ENCODE measurements around the gene HOXC9.

The HOXC9 gene

GRCh38 chr12:53969588-53970259 is 30.2 kb upstream of the HOXC9 start:
- no peaks in the 10 kb centered on the region for H3K9me3 ChIP-seq (ENCODE audit: insufficient read depth, low read length)
- no peaks in the 10 kb centered on the region for H3K79me2 ChIP-seq (ENCODE audit: insufficient read depth, low read length)
- H3K27ac ChIP-seq (ENCODE audit: low read depth, low read length): no peak overlapping the region
- no peak overlapping the region for H3K9ac ChIP-seq (ENCODE audit: low read length)
- H3K27me3 ChIP-seq (ENCODE audit: low read length): 0 out of 2 replicates have a peak, but pooled peaks cover 4% of the 10 kb centered on the region
- no peaks in the 10 kb centered on the region for H3K36me3 ChIP-seq (ENCODE audit: low read length)
- TF ChIP-seq EZH2phosphoT487 (conservative IDR thresholded peaks at IDR 0.05; ENCODE audit: low read length): no peak
- TF ChIP-seq CTCF (IDR thresholded peaks at IDR 0.05; ENCODE audit: insufficient read depth, low read length, poor library complexity, severe bottlenecking): no peak
- no peak overlapping the region for H3K4me2 ChIP-seq (ENCODE audit: low read depth, low read length, poor library complexity, severe bottlenecking)
- H4K20me1 ChIP-seq (ENCODE audit: low read depth, low read length): no peaks in the 10 kb centered on the region
- no peaks in the 10 kb centered on the region for H3F3A ChIP-seq (ENCODE audit: insufficient read depth)
- H2AFZ ChIP-seq (ENCODE audit: low read depth, low read length, severe bottlenecking): no peak overlapping the region
- no peak overlapping the region for H3K4me3 ChIP-seq (ENCODE audit: insufficient read depth, low read length, poor library complexity, severe bottlenecking)
- H3K9me2 ChIP-seq (replicated peaks; ENCODE audit: insufficient read depth, low read length): no peaks in the 10 kb centered on the region

- H3K4me2 ChIP-seq (ENCODE audit: low read depth, low read length, poor library complexity, severe bottlenecking): no peak overlapping the region
- H3K27ac ChIP-seq (ENCODE audit: low read depth, low read length): no peak overlapping the region
- H3F3A ChIP-seq (ENCODE audit: insufficient read depth): no peaks in the 10 kb centered on the region
- no peaks in the 10 kb centered on the region for H3K79me2 ChIP-seq (ENCODE audit: insufficient read depth, low read length)
- H3K9ac ChIP-seq (ENCODE audit: low read length): no peak overlapping the region
- no peaks in the 10 kb centered on the region for H3K9me2 ChIP-seq (replicated peaks; ENCODE audit: insufficient read depth, low read length)
- no peaks in the 10 kb centered on the region for H4K20me1 ChIP-seq (ENCODE audit: low read depth, low read length)
- no peak overlapping the region for H2AFZ ChIP-seq (ENCODE audit: low read depth, low read length, severe bottlenecking)
- TF ChIP-seq EZH2phosphoT487 (conservative IDR thresholded peaks at IDR 0.05; ENCODE audit: low read length) (no peak), CTCF (IDR thresholded peaks at IDR 0.05; ENCODE audit: insufficient read depth, low read length, poor library complexity, severe bottlenecking) (no peak)
- no peaks in the 10 kb centered on the region for H3K36me3 ChIP-seq (ENCODE audit: low read length)
- H3K9me3 ChIP-seq (ENCODE audit: insufficient read depth, low read length): no peaks in the 10 kb centered on the region
- H3K4me3 ChIP-seq (ENCODE audit: insufficient read depth, low read length, poor library complexity, severe bottlenecking): no peak overlapping the region
- no peaks in the 10 kb centered on the region for H3K27me3 ChIP-seq (ENCODE audit: low read length)
These were observed 29.5 kb upstream of the HOXC9 start for GRCh38 chr12:53970451-53970850.

- Histone ChIP-seq H3K9ac (ENCODE audit: low read length) (no peak overlapping the region), H3K27me3 (ENCODE audit: low read length) (no peaks in the 10 kb centered on the region), H3K9me2 (replicated peaks; ENCODE audit: insufficient read depth, low read length) (no peaks in the 10 kb centered on the region), H3K36me3 (ENCODE audit: low read length) (no peaks in the 10 kb centered on the region), H4K20me1 (ENCODE audit: low read depth, low read length) (no peaks in the 10 kb centered on the region), H3K27ac (ENCODE audit: low read depth, low read length) (no peak overlapping the region), H3K79me2 (ENCODE audit: insufficient read depth, low read length) (no peaks in the 10 kb centered on the region), H3K4me3 (ENCODE audit: insufficient read depth, low read length, poor library complexity, severe bottlenecking) (no peak overlapping the region), H3F3A (ENCODE audit: insufficient read depth) (no peaks in the 10 kb centered on the region), H3K4me2 (ENCODE audit: low read depth, low read length, poor library complexity, severe bottlenecking) (no peak overlapping the region), H2AFZ (ENCODE audit: low read depth, low read length, severe bottlenecking) (no peak overlapping the region), H3K9me3 (ENCODE audit: insufficient read depth, low read length) (no peaks in the 10 kb centered on the region)
- TF ChIP-seq EZH2phosphoT487 (conservative IDR thresholded peaks at IDR 0.05; ENCODE audit: low read length): no peak
- no peak for TF ChIP-seq CTCF (IDR thresholded peaks at IDR 0.05; ENCODE audit: insufficient read depth, low read length, poor library complexity, severe bottlenecking)
These were observed 28.8 kb upstream of the HOXC9 start for GRCh38 chr12:53971129-53971528.
